Measurements from ENCODE around the gene OSBPL2. TPM values are rescaled to one million over a fixed set of nuclear protein-coding genes. Genes with fewer than 3 reads are reported as not detected.

The OSBPL2 gene
- total RNA-seq, 4 donors from 2014 or later: 46.9 to 60.8 (median 50.8) TPM

- DNase-seq: no peak
- 63 to 89% methylated on average over 3 to 5 of the region's 5 CpGs for WGBS, 2 donors
- intact Hi-C loops (cut with DNase I): no loop called here
- H3K4me3 ChIP-seq (replicated peaks in 1 of 3): no peak overlapping the region
- H3K4me1 ChIP-seq: no peaks in the 10 kb centered on the region
- TF ChIP-seq POLR2A (IDR thresholded peaks at IDR 0.05) (no peak), CTCF (IDR thresholded peaks at IDR 0.05) (no peak)
- peaks cover 37 to 49% of the 10 kb centered on the region in 2 donors for H3K36me3 ChIP-seq
- H3K9me3 ChIP-seq: no peaks in the 10 kb centered on the region
- no peaks in the 10 kb centered on the region for H3K27me3 ChIP-seq
- no peak overlapping the region for H3K27ac ChIP-seq
Measured at GRCh38 chr20:62202083-62202395, 36.3 kb upstream of the OSBPL2 start.

GRCh38 chr20:62202676-62203377, 35.5 kb upstream of the OSBPL2 start:
- intact Hi-C loops (cut with DNase I): no loop called here
- H3K9me3 ChIP-seq: no peaks in the 10 kb centered on the region
- 89 to 90% methylated on average over 23 of the region's 23 CpGs for WGBS, 2 donors
- no peak for TF ChIP-seq POLR2A (IDR thresholded peaks at IDR 0.05)
- no peak for TF ChIP-seq CTCF (IDR thresholded peaks at IDR 0.05)
- H3K4me1 ChIP-seq: no peaks in the 10 kb centered on the region
- H3K36me3 ChIP-seq: peaks cover 35 to 45% of the 10 kb centered on the region in 2 donors
- no peak overlapping the region for H3K27ac ChIP-seq
- H3K27me3 ChIP-seq: no peaks in the 10 kb centered on the region
- no peak overlapping the region for H3K4me3 ChIP-seq (replicated peaks in 1 of 3)
- DNase-seq: no peak

GRCh38 chr20:62203378-62204030, 34.8 kb upstream of the OSBPL2 start:
- intact Hi-C loops (cut with DNase I): no loop called here
- H3K27ac ChIP-seq: no peak overlapping the region
- no peak overlapping the region for H3K4me3 ChIP-seq (replicated peaks in 1 of 3)
- TF ChIP-seq CTCF (IDR thresholded peaks at IDR 0.05) (no peak), POLR2A (IDR thresholded peaks at IDR 0.05) (no peak)
- no peaks in the 10 kb centered on the region for H3K4me1 ChIP-seq
- WGBS, 2 donors: 86 to 88% methylated on average over 22 of the region's 22 CpGs
- H3K36me3 ChIP-seq: peaks cover 33 to 38% of the 10 kb centered on the region in 2 donors
- H3K9me3 ChIP-seq: no peaks in the 10 kb centered on the region
- H3K27me3 ChIP-seq: no peaks in the 10 kb centered on the region
- DNase-seq: no peak

GRCh38 chr20:62205618-62206387, 32.5 kb upstream of the OSBPL2 start:
- peaks cover 14 to 20% of the 10 kb centered on the region in 2 donors for H3K36me3 ChIP-seq

More at GRCh38 chr20:62205618-62206387, 32.5 kb upstream of the OSBPL2 start:
- TF ChIP-seq CTCF (IDR thresholded peaks at IDR 0.05) (no peak), POLR2A (IDR thresholded peaks at IDR 0.05) (no peak)
- H3K27ac ChIP-seq: no peak overlapping the region
- H3K4me1 ChIP-seq: no peaks in the 10 kb centered on the region
- no peak for DNase-seq
- H3K27me3 ChIP-seq: no peaks in the 10 kb centered on the region
- WGBS, 2 donors: 92 to 94% methylated on average over 37 to 38 of the region's 38 CpGs
- H3K4me3 ChIP-seq (replicated peaks in 1 of 3): no peak overlapping the region
- intact Hi-C loops (cut with DNase I): no loop called here
- H3K9me3 ChIP-seq: no peaks in the 10 kb centered on the region
